Stomach smooth muscle (tissue), 2 donors: ENCODE measurements around the gene EFTUD2.
A peak's percentile ranks its signal among the peaks of the same experiment; 100 is the strongest.

ENCODE experiments used
- H3K27ac ChIP-seq: one replicate; pipeline ENCODE4 v1.7.0; 2013; ENCODE audit warnings: mild to moderate bottlenecking, low read length, inconsistent platforms
- H3K27me3 ChIP-seq, 2 donors: one replicate each; pipeline ENCODE4 v1.7.0; 2013; ENCODE audit warnings: low read length in 2 of 2; ENCODE audit not compliant: insufficient read depth in 2 of 2, control insufficient read depth in 1 of 2
- H3K36me3 ChIP-seq, 2 donors: one replicate each; pipeline ENCODE4 v1.7.0; 2013; ENCODE audit warnings: low read length in 2 of 2; ENCODE audit not compliant: control insufficient read depth in 2 of 2, insufficient read depth in 2 of 2
- H3K4me1 ChIP-seq: one replicate; pipeline ENCODE4 v1.7.0; 2013; ENCODE audit warnings: low read length; ENCODE audit not compliant: control insufficient read depth, insufficient read depth
- H3K4me3 ChIP-seq, 2 donors: one replicate each; pipeline ENCODE4 v1.7.0; 2013; ENCODE audit warnings: low read length in 2 of 2
- H3K9ac ChIP-seq, 2 donors: one replicate each; pipeline ENCODE4 v1.7.0; 2013; ENCODE audit warnings: low read length in 2 of 2, mild to moderate bottlenecking in 1 of 2
- H3K9me3 ChIP-seq, 2 donors: one replicate each; pipeline ENCODE4 v1.7.0; 2013; ENCODE audit warnings: low read length in 2 of 2; ENCODE audit not compliant: control insufficient read depth in 2 of 2
- donor health status: healthy.
- donor health status: Pancreatic carcinoma.

The EFTUD2 gene

DNA sequence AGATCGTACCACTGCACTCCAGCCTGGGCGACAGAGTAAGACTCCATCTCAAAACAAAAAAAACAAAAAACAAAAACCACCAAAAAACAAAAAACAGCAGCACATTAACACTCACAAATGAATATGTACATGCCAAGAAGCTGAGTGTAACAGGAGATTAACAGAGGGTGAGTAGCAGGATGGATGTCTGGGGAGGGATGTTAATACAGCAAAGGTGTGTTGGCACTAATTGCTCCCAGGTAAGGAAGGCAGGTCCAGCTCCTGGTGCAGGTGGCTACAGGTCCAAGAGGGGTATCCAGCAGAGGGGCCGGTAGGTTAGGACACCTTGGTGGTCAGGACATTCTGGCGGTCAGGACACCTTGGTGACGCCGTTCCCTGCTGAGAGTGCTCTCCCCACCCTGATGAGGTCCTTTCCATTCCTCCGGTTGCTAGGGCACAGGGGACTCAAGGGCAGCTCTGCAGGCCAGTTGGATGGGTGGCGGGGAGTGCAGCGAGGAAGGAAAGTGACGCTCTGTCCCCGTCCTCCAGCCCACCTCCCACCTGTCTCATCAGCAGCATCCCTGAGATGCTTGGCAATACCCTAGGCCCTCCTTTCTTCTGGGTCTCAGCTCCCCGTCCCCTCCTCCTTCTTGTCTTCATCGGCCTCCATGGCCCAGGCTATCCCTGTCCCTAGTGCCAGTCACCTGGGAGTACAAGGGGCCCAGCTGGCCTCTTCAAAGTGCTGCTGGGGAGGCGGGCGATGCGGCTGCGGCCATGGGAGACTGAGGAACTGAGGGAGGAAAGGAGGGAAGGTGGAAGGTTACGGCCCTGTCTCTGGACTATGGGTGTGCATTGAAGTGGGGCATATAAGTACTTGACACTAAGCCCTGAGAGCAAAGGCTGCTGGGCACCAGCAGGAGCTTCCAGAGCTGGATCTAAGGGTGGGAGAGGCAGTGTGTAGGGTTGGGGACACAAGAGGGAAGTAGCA is 26.8 kb upstream of the EFTUD2 start:
- Histone ChIP-seq H3K27ac (no peak overlapping the region), H3K9me3 (no peaks in the 10 kb centered on the region), H3K4me3 (no peak overlapping the region), H3K9ac (no peak overlapping the region), H3K36me3 (no peaks in the 10 kb centered on the region), H3K27me3 (no peaks in the 10 kb centered on the region), H3K4me1 (no peaks in the 10 kb centered on the region)

DNA sequence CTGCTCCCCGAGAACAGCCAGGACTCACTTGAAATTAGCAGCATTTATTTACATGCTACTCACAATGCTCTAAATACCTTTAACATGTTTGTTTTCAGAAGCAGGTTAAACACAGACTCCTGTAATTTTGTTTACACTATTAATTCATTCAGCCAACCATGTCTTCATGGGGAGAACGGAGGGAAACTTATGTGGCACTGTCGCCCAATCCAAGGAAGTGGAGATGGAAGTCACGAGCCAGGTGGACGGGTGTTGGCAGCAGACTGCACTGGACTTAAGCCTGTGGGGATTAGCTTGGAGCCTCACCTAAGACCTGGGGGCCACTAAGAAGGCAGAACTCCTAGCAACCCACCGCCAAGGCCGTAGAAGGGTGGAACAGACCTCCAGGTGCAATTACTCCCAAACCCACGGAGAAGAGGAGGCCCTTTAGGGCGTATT is 24.9 kb upstream of the EFTUD2 start:
- Histone ChIP-seq H3K27ac (no peak overlapping the region), H3K4me1 (peaks cover 9% of the 10 kb centered on the region), H3K27me3 (no peaks in the 10 kb centered on the region), H3K9me3 (no peaks in the 10 kb centered on the region), H3K36me3 (no peaks in the 10 kb centered on the region), H3K9ac (no peak overlapping the region), H3K4me3 (no peak overlapping the region)

DNA sequence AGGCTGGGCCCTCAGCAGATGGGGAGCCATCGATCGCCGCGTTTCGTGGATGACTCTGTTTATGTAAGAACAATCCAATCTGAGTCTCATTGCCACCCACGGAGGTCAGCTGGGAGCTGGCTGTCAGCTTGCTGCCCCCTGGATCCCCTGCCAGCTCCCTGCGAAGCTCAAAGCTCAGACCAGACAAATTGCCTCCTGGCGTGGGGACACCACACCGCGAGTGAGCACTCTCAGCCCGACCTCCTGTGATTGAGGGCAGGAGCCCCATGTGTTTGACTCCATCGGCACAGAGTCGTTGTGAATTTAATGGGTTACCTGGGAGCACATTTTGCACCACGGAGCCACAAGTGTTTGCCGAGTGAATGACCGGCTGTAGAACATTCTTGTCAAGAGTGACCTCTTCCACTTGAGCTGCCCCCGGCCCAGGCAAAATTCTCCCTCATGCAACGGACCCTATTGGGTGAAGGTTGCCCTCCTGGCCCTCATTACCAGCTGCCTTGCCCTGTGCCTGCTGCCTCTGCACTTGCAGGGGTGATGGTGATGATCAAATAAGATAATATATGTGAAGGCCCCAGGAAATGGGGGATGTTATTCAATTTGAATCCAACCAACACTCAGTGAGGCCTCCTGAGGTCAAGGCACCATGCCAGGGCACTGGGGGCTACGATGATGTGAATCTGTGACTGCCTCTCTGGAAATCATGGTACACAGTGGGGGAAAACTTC is 23.7 kb upstream of the EFTUD2 start:
- H3K4me1 ChIP-seq: peaks cover 9% of the 10 kb centered on the region
- no peaks in the 10 kb centered on the region for H3K36me3 ChIP-seq
- no peaks in the 10 kb centered on the region for H3K27me3 ChIP-seq
- no peak overlapping the region for H3K9ac ChIP-seq
- H3K9me3 ChIP-seq: no peaks in the 10 kb centered on the region
- H3K4me3 ChIP-seq: no peak overlapping the region
- no peak overlapping the region for H3K27ac ChIP-seq

DNA sequence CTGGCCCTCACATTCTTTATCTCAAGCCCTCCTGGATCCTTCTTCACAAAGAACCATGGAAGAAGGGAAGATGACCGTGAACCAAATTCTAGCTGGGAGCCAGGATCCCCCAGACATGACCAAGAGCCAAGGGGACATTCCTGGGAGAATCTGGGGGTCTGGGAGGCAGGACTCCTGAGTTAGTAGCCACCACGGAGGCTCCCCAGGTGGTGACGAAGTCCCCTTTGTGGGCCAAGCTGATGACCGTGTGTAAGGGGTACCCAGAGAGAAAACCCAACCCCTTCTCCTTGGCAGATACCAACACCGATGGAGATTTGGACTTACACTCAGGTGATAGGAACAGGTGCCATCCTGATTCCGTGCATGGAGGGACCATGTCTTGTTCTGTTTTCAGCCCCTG is 22.9 kb upstream of the EFTUD2 start:
- H3K9ac ChIP-seq: no peak overlapping the region
- no peaks in the 10 kb centered on the region for H3K36me3 ChIP-seq
- H3K27me3 ChIP-seq: no peaks in the 10 kb centered on the region
- peaks cover 16% of the 10 kb centered on the region for H3K4me1 ChIP-seq
- no peak overlapping the region for H3K4me3 ChIP-seq
- no peak overlapping the region for H3K27ac ChIP-seq
- H3K9me3 ChIP-seq: no peaks in the 10 kb centered on the region

DNA sequence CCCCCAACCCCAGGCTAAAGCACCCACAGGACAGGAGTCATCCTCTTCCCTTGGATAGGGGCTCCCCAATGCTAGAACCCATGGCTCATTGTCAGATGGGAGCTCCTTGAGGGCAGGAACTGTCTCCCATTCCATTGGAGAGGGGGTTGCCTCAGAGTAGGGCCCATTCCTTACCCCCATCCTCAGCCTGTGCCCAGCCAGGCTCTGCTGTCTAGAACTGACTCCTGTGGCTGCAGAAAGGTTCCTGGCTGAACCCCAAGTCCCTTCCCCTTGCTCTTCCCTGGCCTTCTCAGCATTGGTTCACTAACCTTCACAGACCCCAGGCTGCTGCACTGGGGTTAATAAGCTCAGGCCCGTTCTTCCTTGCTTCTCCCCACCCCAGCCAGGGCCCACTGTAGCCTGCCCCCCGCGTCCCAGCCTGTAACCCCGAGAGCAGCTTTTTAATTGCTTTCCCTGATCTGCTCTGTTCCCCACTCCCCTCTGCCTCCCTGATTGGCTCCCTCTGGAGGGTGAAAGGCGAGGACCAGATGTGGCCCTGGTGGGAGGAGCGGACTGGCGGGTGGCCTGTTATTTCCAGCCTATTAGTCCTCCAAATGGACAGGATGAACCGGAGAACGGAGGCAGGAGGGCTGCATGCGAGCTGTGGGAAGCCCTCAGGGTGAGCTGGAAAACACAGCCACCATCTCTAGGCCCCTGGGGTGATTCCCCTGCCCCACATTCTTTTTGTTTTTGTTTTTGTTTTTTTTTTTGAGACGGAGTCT is 22.1 kb upstream of the EFTUD2 start:
- H3K4me1 ChIP-seq: peaks cover 24% of the 10 kb centered on the region
- H3K9ac ChIP-seq: no peak overlapping the region
- no peak overlapping the region for H3K27ac ChIP-seq
- no peaks in the 10 kb centered on the region for H3K27me3 ChIP-seq
- H3K4me3 ChIP-seq: no peak overlapping the region
- H3K9me3 ChIP-seq: no peaks in the 10 kb centered on the region
- H3K36me3 ChIP-seq: no peaks in the 10 kb centered on the region

DNA sequence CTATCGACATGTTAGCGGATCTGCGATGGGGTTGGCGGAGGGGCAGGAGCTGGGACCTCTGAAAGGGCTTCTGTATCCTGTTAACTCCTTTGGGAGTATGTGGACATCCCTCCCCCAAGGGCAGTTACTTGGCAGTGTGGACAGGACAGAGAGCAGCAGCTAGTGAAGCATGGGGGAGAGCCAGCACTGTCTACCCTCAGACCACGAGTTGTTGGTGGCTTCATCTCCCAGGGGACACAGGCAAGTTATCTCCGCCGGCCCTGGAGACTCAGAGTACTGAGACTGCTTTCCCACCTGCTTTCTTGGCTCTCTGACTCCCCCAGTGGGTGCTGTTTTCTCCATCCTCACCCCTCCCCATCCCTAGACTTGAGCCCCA is 21.3 kb upstream of the EFTUD2 start:
- no peak overlapping the region for H3K27ac ChIP-seq
- no peaks in the 10 kb centered on the region for H3K36me3 ChIP-seq
- peaks cover 28% of the 10 kb centered on the region for H3K4me1 ChIP-seq
- no peak overlapping the region for H3K4me3 ChIP-seq
- H3K27me3 ChIP-seq: no peaks in the 10 kb centered on the region
- no peak overlapping the region for H3K9ac ChIP-seq
- H3K9me3 ChIP-seq: no peaks in the 10 kb centered on the region

DNA sequence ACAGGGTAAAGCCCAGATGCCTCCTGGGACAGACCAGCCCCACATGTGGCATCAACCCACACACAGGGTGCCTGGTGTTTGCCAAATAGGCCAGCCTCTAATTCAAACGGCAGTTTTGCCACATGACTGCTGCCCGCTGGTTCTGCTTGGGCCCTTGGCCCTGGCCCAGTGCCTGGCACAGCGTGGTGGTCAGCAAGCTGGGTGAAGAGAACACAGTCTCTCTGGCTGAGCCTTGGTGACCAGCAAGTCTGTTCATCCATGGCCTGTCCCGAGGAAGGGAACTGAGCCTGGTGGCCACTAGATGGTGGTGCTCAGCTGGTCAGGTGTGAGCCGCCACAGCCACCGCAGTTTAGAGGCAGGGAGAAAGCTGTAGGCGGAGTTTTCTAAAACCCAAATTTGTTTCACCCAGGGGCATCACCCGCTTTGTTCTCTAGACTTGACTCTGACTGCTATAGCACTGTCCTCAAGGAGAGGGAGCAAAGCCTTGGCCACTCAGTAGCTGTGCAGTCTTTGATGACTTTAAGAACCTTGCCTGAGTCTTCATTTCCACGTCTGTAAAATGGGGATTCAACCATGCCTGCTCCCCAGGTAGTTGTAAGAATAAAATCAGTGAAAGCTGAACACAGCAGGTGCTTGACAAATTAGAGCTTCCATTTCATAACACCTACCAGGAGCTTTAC is 20.8 kb upstream of the EFTUD2 start:
- Histone ChIP-seq H3K9me3 (no peaks in the 10 kb centered on the region), H3K27ac (no peak overlapping the region), H3K9ac (no peak overlapping the region), H3K36me3 (no peaks in the 10 kb centered on the region), H3K27me3 (no peaks in the 10 kb centered on the region), H3K4me3 (peak overlapping the region in 1 of 2 donors; percentile 3), H3K4me1 (peaks cover 28% of the 10 kb centered on the region)

DNA sequence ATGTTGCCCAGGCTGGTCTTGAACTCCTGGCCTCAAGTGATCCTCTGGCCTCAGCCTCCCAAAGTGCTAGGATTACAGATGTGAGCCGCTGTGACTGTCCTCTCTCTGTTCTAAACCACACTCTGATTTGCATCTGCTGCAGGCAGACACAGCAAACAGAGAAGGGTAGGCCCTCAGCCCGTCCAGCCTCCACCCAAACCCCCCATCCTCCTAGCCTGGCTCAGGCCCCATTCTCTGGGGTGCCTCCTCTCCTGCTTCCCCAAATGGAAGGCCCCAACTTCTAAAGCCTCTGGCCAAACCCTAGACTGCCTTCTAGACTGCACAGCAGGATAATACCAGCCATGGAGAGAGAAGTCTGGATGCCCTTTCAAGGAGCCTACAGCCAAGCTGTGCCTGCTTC is 20.2 kb upstream of the EFTUD2 start:
- Histone ChIP-seq H3K4me3 (no peak overlapping the region), H3K9me3 (no peaks in the 10 kb centered on the region), H3K36me3 (no peaks in the 10 kb centered on the region), H3K4me1 (peaks cover 28% of the 10 kb centered on the region), H3K27ac (no peak overlapping the region), H3K27me3 (no peaks in the 10 kb centered on the region), H3K9ac (no peak overlapping the region)

DNA sequence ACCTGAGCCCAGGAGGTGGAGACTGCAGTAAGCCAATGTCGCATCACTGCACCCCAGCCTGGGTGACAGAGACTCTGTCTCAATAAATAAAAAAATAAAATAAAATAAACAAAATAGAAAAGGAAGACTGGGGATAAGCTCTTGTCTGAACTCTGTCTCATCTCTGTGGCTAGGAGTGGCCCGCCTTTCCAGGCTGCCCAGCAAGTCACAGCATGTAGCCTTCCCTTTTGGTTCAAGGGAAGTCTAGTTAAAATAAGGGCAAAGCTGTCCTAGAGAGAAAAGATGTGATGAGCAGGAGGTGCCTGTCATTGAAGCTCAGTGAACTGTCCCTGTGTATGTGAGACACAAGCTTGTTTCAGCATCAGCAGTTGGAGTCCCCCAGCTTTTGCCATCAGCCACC is 18.8 kb upstream of the EFTUD2 start:
- Histone ChIP-seq H3K9me3 (no peaks in the 10 kb centered on the region), H3K27ac (no peak overlapping the region), H3K9ac (no peak overlapping the region), H3K4me1 (peaks cover 28% of the 10 kb centered on the region), H3K27me3 (no peaks in the 10 kb centered on the region), H3K36me3 (no peaks in the 10 kb centered on the region), H3K4me3 (no peak overlapping the region)

DNA sequence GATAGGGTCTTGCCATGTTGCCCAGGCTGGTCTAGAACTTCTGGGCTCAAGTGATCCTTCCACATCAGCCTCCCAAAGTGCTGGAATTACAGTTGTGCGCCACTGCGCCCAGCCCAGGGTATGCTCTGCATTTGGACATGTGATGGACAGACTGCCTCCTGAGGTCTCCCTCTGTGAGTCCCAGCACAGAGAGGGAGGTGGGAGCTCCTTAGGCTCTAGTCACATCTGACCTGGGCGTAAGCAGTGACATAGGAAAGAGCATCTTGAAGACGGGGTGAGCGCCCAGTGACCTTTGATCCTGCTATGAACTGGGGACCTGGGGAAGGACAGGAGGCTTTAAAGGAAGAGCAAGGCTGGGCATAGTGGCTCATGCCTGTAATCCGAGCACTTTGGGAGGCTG is 18.2 kb upstream of the EFTUD2 start:
- Histone ChIP-seq H3K9ac (no peak overlapping the region), H3K27ac (peak overlapping the region; percentile 53), H3K4me1 (peaks cover 28% of the 10 kb centered on the region), H3K27me3 (no peaks in the 10 kb centered on the region), H3K9me3 (no peaks in the 10 kb centered on the region), H3K36me3 (no peaks in the 10 kb centered on the region), H3K4me3 (no peak overlapping the region)
